MV-4-11 (cell line): ENCODE measurements around the gene DLGAP3.
A peak's percentile ranks its signal among the peaks of the same experiment; 100 is the strongest.

Source experiments
- DNase-seq: peaks from one replicate; lab custom pipeline; 2025; lab: John Stamatoyannopoulos, UW

Gene DLGAP3

GRCh38 chr1:34900775-34901502 lies 28.5 kb downstream of the DLGAP3 start:
- DNase-seq, result no peak

GRCh38 chr1:34899906-34900305 lies 29.5 kb downstream of the DLGAP3 start:
- DNase-seq, result no peak

- no peak for DNase-seq
These were observed 30.0 kb downstream of the DLGAP3 start for GRCh38 chr1:34899471-34899870.

GRCh38 chr1:34898330-34898761 lies 31.1 kb downstream of the DLGAP3 start:
- no peak for DNase-seq

- DNase-seq, result no peak
These were observed 32.8 kb downstream of the DLGAP3 start for GRCh38 chr1:34896612-34897011.

- no peak for DNase-seq
These were observed 39.7 kb downstream of the DLGAP3 start for GRCh38 chr1:34889705-34890104.

- DNase-seq, result no peak
These were observed 41.9 kb downstream of the DLGAP3 start for GRCh38 chr1:34887593-34887992.

- no peak for DNase-seq
These were observed 43.8 kb downstream of the DLGAP3 start for GRCh38 chr1:34885405-34886247.

GRCh38 chr1:34884961-34885360 lies 44.5 kb downstream of the DLGAP3 start:
- no peak for DNase-seq

GRCh38 chr1:34884536-34884935 lies 44.9 kb downstream of the DLGAP3 start:
- no peak for DNase-seq

GRCh38 chr1:34879230-34879629 lies 50.2 kb downstream of the DLGAP3 start:
- DNase-seq, result no peak

GRCh38 chr1:34876406-34876805 lies 53.0 kb downstream of the DLGAP3 start:
- no peak for DNase-seq

GRCh38 chr1:34874296-34874952 lies 55.0 kb downstream of the DLGAP3 start:
- no peak for DNase-seq

GRCh38 chr1:34872133-34872503 lies 57.3 kb downstream of the DLGAP3 start:
- no peak for DNase-seq

- no peak for DNase-seq
These were observed 57.9 kb downstream of the DLGAP3 start for GRCh38 chr1:34871443-34872132.

GRCh38 chr1:34870395-34870794 lies 59.1 kb downstream of the DLGAP3 start:
- DNase-seq, result no peak

GRCh38 chr1:34869760-34870159 lies 59.7 kb downstream of the DLGAP3 start:
- DNase-seq, result no peak

GRCh38 chr1:34868230-34869049 lies 61.0 kb downstream of the DLGAP3 start:
- DNase-seq, result no peak

GRCh38 chr1:34867415-34867814 lies 62.0 kb downstream of the DLGAP3 start:
- peak; percentile 46 for DNase-seq

- no peak for DNase-seq
These were observed 62.7 kb downstream of the DLGAP3 start for GRCh38 chr1:34866762-34867109.

GRCh38 chr1:34865981-34866761 lies 63.3 kb downstream of the DLGAP3 start:
- peak; percentile 60 for DNase-seq
